CD4-positive, alpha-beta T cell treated with Interleukin-2 at 100 ng/mL for 4 hours (primary cell): ENCODE measurements around the gene MORC3.
A peak's percentile ranks its signal among the peaks of the same experiment; 100 is the strongest.
"Not testable (repeated sequence)": the region's sequence is repeated elsewhere in the genome, so short reads cannot be mapped to it uniquely, and the experiment has no call there.

Experiments
- DNase-seq: peaks from one replicate; pipeline ENCODE4 v3.0.0-alpha.2; 2020; ENCODE audit warnings: low spot score

MORC3 gene

GRCh38 chr21:36319767-36320420 is at the start of gene MORC3:
Gene MORC3, plus strand, starts transcription at chr21:36320197. Its CDS starts 68 bp downstream, at chr21:36320265.
- peak; percentile 99 for DNase-seq

- not testable (repeated sequence) for DNase-seq
These were observed 49.0 kb upstream of the MORC3 start for GRCh38 chr21:36270786-36271695.

- DNase-seq, result no peak
These were observed 45.9 kb upstream of the MORC3 start for GRCh38 chr21:36274128-36274527.

GRCh38 chr21:36282568-36283230 is 37.3 kb upstream of the MORC3 start:
- no peak for DNase-seq

- DNase-seq, result not testable (repeated sequence)
These were observed 36.8 kb upstream of the MORC3 start for GRCh38 chr21:36283231-36283622.

- DNase-seq, result peak; percentile 67
These were observed 31.2 kb upstream of the MORC3 start for GRCh38 chr21:36288651-36289243.

- no peak for DNase-seq
These were observed 28.5 kb upstream of the MORC3 start for GRCh38 chr21:36291509-36291908.

GRCh38 chr21:36297406-36297937 is 22.5 kb upstream of the MORC3 start:
- DNase-seq, result peak; percentile 5

- DNase-seq, result peak; percentile 92
These were observed 21.9 kb upstream of the MORC3 start for GRCh38 chr21:36297938-36298572.

- no peak for DNase-seq
These were observed 13.0 kb upstream of the MORC3 start for GRCh38 chr21:36306872-36307534.

- peak; percentile 44 for DNase-seq
These were observed 10.0 kb upstream of the MORC3 start for GRCh38 chr21:36310016-36310415.

GRCh38 chr21:36313446-36313845 is 6.6 kb upstream of the MORC3 start:
- not testable (repeated sequence) for DNase-seq

- not testable (repeated sequence) for DNase-seq
These were observed 4.0 kb upstream of the MORC3 start for GRCh38 chr21:36316045-36316444.

- DNase-seq, result no peak
These were observed 3.0 kb upstream of the MORC3 start for GRCh38 chr21:36316872-36317484.

- not testable (repeated sequence) for DNase-seq
These were observed 611 bp upstream of the MORC3 start for GRCh38 chr21:36319406-36319766.

- peak; percentile 74 for DNase-seq
These were observed 676 bp downstream of the MORC3 start for GRCh38 chr21:36320421-36321324.

- peak; percentile 12 for DNase-seq
These were observed 1.5 kb downstream of the MORC3 start for GRCh38 chr21:36321325-36322082.

- DNase-seq, result no peak
These were observed 2.1 kb downstream of the MORC3 start for GRCh38 chr21:36322083-36322424.

- DNase-seq, result peak; percentile 10
These were observed 3.0 kb downstream of the MORC3 start for GRCh38 chr21:36323032-36323431.
